Upper lobe of left lung (tissue), 6 donors: ENCODE data around the gene GPR27. TPM values are rescaled to one million over a fixed set of nuclear protein-coding genes. Genes with fewer than 3 reads are reported as not detected.

Source experiments
- ATAC-seq, 2 donors: fragments of 200-7000 bp; cut with Tn5 transposase; one replicate each; pipeline ENCODE4 v1.9.1; 2022; ENCODE audit warnings: mild to moderate bottlenecking in 2 of 2, moderate library complexity in 2 of 2; ENCODE audit not compliant: low FRiP score in 2 of 2
- DNase-seq, 2 donors: peaks; one replicate each; pipeline ENCODE4 v3.0.0-alpha.2; 2019 to 2020
- H3K27ac ChIP-seq, 4 donors: fragments of 200-600 bp; sonication (generic); one replicate each; pipeline ENCODE4 v1.5.1; 2016 to 2019
- H3K27me3 ChIP-seq, 4 donors: fragments of 200-600 bp; sonication (generic); one replicate each; pipeline ENCODE4 v1.5.1; 2017 to 2019
- H3K36me3 ChIP-seq, 4 donors: fragments of 200-600 bp; sonication (generic); one replicate each; pipeline ENCODE4 v1.5.1; 2016 to 2019
- H3K4me1 ChIP-seq, 4 donors: fragments of 200-600 bp; sonication (generic); one replicate each; pipeline ENCODE4 v1.5.1; 2018 to 2019
- H3K4me3 ChIP-seq, 4 donors: fragments of 200-600 bp; sonication (generic); one replicate each; pipeline ENCODE4 v1.5.1; 2017 to 2019; ENCODE audit warnings: mild to moderate bottlenecking in 2 of 4, moderate library complexity in 1 of 4
- H3K9me3 ChIP-seq, 4 donors: fragments of 200-600 bp; sonication (generic); one replicate each; pipeline ENCODE4 v1.5.1; 2018 to 2019
- CTCF ChIP-seq, 6 experiments: fragments of 450-650 bp in 4 of 6; fragments of 200-600 bp in 2 of 6; sonication (generic) in 2 of 6; IDR thresholded peaks; one replicate each; pipeline ENCODE4 v1.5.1; 2016 to 2019; ENCODE audit warnings: antibody characterized with exemption in 6 of 6
- EP300 ChIP-seq, 4 donors: sonication (generic); formaldehyde crosslinking; IDR thresholded peaks; one replicate each; pipeline ENCODE4 v1.5.1; 2017; ENCODE audit warnings: antibody characterized with exemption in 4 of 4, control low read depth in 2 of 4
- POLR2A ChIP-seq, 4 donors: fragments of 450-650 bp; IDR thresholded peaks; one replicate each; pipeline ENCODE4 v1.5.1; 2016 to 2017; ENCODE audit warnings: antibody characterized with exemption in 4 of 4, mild to moderate bottlenecking in 2 of 4
- POLR2AphosphoS5 ChIP-seq, 2 donors: sonication (generic); formaldehyde crosslinking; IDR thresholded peaks; one replicate each; pipeline ENCODE4 v1.5.1; 2017; ENCODE audit warnings: antibody characterized with exemption in 2 of 2
- WGBS, 2 donors: methylation state at CpG; one replicate each; pipeline ENCODE4 v1.1.5; 2017 to 2018; 5-methylcytosine and 5-hydroxymethylcytosine counted together
- total RNA-seq, 6 donors: library from RNA; depleted of rRNA in 4 of 6; stranded (reverse); fragments of >200 nt in 4 of 6; gene quantifications; one replicate each; pipeline versions ENCODE4 v1.1.0 to v1.2.1, GENCODE V29; 2016 to 2021
- donor health status: DM: no; HTN: no; CAD: no; lungs with moderate emphysema.
- donor health status: DM: no; HTN: yes; CAD: no; lungs with severe emphysema.

Gene GPR27
- total RNA-seq, 6 donors from 2014 or later, result 0.39 to 4.4 (median 1.3) TPM; not detected in 1

DNA sequence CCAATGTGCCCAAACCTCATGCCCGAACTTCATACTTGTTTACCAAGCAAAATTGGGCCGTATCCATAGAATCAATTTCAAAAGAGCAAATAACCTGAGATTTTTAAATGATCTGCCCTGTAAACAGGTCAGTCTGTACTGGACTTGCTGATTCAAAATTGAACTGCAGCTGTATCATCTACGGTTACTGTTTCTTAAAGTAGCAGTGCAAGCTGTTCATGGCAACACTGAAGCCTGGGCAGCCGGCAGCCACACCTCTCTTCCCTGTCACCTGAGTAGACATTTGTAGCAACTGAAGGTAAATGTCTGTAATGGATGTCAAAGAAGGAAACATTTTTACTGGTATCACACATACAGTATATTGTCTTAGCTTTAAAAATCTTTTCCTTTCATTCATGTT, 39.1 kb upstream of the GPR27 start:
- H3K27ac ChIP-seq, result no peak overlapping the region
- 84 to 89% methylated on average over 4 of the region's 4 CpGs for WGBS, 2 donors
- no peaks in the 10 kb centered on the region for H3K27me3 ChIP-seq
- ATAC-seq (no peak), DNase-seq (no peak)
- TF ChIP-seq CTCF (IDR thresholded peaks at IDR 0.05) (no peak), POLR2A (IDR thresholded peaks at IDR 0.05) (no peak), EP300 (IDR thresholded peaks at IDR 0.05) (no peak), POLR2AphosphoS5 (IDR thresholded peaks at IDR 0.05) (no peak)
- H3K36me3 ChIP-seq, result peaks cover 0 to 6% (median under 1%) of the 10 kb centered on the region in 4 donors
- H3K4me1 ChIP-seq, result peaks cover 7 to 32% (median 13%) of the 10 kb centered on the region in 4 donors
- H3K9me3 ChIP-seq, result no peaks in the 10 kb centered on the region
- H3K4me3 ChIP-seq, result no peak overlapping the region

DNA sequence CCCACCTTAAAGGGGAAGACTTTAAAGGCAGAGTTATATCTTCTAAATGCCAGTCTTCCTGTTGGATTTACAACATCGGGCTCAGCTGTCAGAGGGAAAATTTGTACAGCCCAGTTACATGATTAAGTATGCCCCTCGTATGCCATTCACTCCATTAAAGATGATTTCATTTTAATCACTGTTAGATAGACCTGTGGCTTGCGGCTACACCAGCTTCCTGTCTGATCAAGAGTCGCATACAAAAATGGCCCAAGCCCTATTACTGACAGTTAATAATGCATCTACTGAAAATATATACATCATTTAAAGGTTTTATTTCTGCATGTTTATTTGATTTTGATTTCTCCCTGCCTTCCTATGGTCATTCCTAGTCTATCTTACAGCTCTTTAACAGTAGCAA, 35.6 kb upstream of the GPR27 start:
- Histone ChIP-seq H3K4me1 (peaks cover 10 to 17% (median 14%) of the 10 kb centered on the region in 4 donors), H3K4me3 (no peak overlapping the region), H3K9me3 (no peaks in the 10 kb centered on the region), H3K36me3 (no peaks in the 10 kb centered on the region), H3K27ac (no peak overlapping the region), H3K27me3 (no peaks in the 10 kb centered on the region)
- DNase-seq (no peak), ATAC-seq (no peak)
- TF ChIP-seq CTCF (IDR thresholded peaks at IDR 0.05), result no peak
- no peak for TF ChIP-seq EP300 (IDR thresholded peaks at IDR 0.05)
- TF ChIP-seq POLR2AphosphoS5 (IDR thresholded peaks at IDR 0.05), result no peak
- no peak for TF ChIP-seq POLR2A (IDR thresholded peaks at IDR 0.05)
- 66 to 74% methylated on average over 4 of the region's 4 CpGs for WGBS, 2 donors

DNA sequence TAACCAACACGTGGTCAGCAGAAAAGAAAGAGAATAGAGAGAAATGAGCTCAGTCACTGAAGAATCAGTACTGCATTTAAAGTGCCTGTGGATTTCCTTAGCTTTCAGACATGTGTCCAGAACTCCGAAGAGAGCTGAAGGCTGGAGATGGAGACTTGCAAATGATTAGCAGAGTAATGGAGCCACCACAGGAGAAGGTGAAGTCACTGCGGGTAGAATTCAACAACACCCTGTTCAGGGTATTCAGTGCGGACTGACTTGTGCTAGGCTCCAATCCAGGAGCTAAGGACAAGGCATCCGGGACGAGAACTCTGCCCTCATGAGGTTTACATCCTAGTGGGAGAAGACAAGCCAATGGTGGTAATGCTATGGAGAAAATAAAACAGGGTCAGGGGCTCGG, 32.7 kb upstream of the GPR27 start:
- H3K36me3 ChIP-seq, result no peaks in the 10 kb centered on the region
- no peak overlapping the region for H3K4me3 ChIP-seq
- 82 to 89% methylated on average over 7 of the region's 7 CpGs for WGBS, 2 donors
- no peaks in the 10 kb centered on the region for H3K9me3 ChIP-seq
- no peaks in the 10 kb centered on the region for H3K27me3 ChIP-seq
- ATAC-seq (no peak), DNase-seq (no peak)
- H3K4me1 ChIP-seq, result peaks cover 11 to 33% (median 26%) of the 10 kb centered on the region in 4 donors
- peak overlapping the region in 2 of 4 donors; percentile 12 to 52 for H3K27ac ChIP-seq
- no peak for TF ChIP-seq POLR2A (IDR thresholded peaks at IDR 0.05)
- no peak for TF ChIP-seq CTCF (IDR thresholded peaks at IDR 0.05)
- TF ChIP-seq POLR2AphosphoS5 (IDR thresholded peaks at IDR 0.05), result no peak
- no peak for TF ChIP-seq EP300 (IDR thresholded peaks at IDR 0.05)

GRCh38 chr3:71721651-71722157, 32.0 kb upstream of the GPR27 start:
- Histone ChIP-seq H3K27ac (peak overlapping the region in 3 of 4 donors; percentile 12 to 52 (median 43)), H3K9me3 (no peaks in the 10 kb centered on the region), H3K4me3 (no peak overlapping the region), H3K4me1 (peaks cover 11 to 34% (median 26%) of the 10 kb centered on the region in 4 donors), H3K36me3 (no peaks in the 10 kb centered on the region), H3K27me3 (no peaks in the 10 kb centered on the region)
- WGBS, 2 donors, result 47 to 72% methylated on average over 6 of the region's 6 CpGs
- ATAC-seq (no peak), DNase-seq (no peak)
- TF ChIP-seq CTCF (IDR thresholded peaks at IDR 0.05), result no peak
- TF ChIP-seq POLR2AphosphoS5 (IDR thresholded peaks at IDR 0.05), result no peak
- no peak for TF ChIP-seq EP300 (IDR thresholded peaks at IDR 0.05)
- TF ChIP-seq POLR2A (IDR thresholded peaks at IDR 0.05), result no peak

DNA sequence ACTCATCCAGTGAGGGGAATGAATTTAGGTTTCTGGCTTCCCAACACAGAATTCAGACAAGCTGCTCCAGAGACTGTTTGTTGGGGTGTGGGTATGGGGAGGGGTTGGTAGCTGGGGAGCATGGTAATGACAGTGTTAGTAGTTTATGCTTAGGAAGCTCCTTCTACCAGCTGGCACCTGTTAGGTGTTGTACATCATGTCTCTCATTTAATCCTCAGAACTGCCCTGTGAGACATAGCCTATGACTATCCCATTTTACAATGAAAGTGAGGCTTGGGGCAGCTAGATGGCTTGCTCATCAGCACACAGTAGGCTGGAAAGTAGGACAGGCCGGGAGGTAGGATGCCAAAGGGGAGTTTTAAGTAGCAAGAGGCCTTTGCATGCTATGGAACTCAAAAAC, 31.0 kb upstream of the GPR27 start:
- 82 to 89% methylated on average over 1 of the region's 1 CpG for WGBS, 2 donors
- H3K9me3 ChIP-seq, result no peaks in the 10 kb centered on the region
- no peaks in the 10 kb centered on the region for H3K27me3 ChIP-seq
- peak overlapping the region in 1 of 4 donors; percentile 91 for H3K27ac ChIP-seq
- no peak overlapping the region for H3K4me3 ChIP-seq
- no peak for ATAC-seq
- peaks cover 11 to 34% (median 26%) of the 10 kb centered on the region in 4 donors for H3K4me1 ChIP-seq
- H3K36me3 ChIP-seq, result no peaks in the 10 kb centered on the region
- DNase-seq, result no peak
- TF ChIP-seq EP300 (IDR thresholded peaks at IDR 0.05) (no peak), CTCF (IDR thresholded peaks at IDR 0.05) (no peak), POLR2AphosphoS5 (IDR thresholded peaks at IDR 0.05) (no peak), POLR2A (IDR thresholded peaks at IDR 0.05) (no peak)
